Measurements from ENCODE around the gene STAU1.

STAU1 gene

GRCh38 chr20:49167811-49168507 lies 20.2 kb downstream of the STAU1 start:
- TF ChIP-seq TAF1 (IDR thresholded peaks at IDR 0.05; ENCODE audit: low read depth, low read length) (no peak), POLR2A (IDR thresholded peaks at IDR 0.05; ENCODE audit: low read depth, low read length) (no peak), PAX5 (IDR thresholded peaks at IDR 0.05; ENCODE audit: insufficient read depth, low read length, severe bottlenecking) (no peak), SPI1 (IDR thresholded peaks at IDR 0.05; ENCODE audit: low read depth, low read length) (no peak), POU2F2 (IDR thresholded peaks at IDR 0.05; ENCODE audit: low read depth, low read length) (no peak), POLR2AphosphoS5 (IDR thresholded peaks at IDR 0.05; ENCODE audit: low read depth, low read length) (no peak)
- DNase-seq (ENCODE audit: insufficient read length, low spot score) (no peak), FAIRE-seq (no peak)

DNA sequence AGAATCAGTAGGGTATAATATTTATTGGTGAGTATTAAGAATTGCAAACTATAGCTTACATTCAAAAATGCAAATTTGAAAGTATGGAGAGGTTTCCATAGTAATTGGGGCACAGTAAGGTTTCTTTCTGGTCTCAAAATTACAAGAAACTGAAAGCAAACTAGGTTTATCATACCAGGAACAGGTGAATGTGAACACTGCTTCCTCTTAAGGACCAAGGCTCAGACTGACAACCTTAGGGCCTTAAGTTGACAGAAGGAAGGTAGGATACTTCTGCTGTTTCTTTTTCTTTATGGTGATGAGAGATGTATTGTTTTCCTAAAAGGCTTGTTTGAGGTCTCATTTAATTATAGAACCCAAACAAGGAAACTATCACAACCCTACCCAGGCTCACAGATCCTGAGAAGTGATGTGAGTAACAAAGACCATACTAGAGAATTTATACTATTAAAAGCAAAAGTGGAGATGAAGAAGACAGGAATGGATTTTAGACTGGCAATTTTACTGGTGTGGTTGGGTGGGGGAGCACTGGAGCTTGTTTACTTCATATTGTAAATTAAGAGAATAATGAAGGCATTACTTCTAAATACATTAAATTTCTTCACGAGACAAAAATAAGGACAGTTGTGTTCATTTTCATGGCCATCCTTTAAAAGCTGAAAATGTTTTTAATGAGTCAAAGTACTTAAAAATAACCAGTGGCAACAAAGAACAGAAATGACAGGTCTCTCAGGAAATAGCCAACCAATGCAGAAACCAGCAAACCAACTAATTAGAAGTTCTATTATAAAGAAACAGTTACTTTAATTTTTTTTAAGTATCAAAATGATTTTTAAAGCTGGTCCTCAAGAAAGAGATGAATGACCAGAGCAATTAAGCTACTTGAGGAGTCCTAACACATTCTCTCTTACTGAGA lies 21.3 kb downstream of the STAU1 start:
- no peak for DNase-seq (ENCODE audit: insufficient read length, low spot score)
- TF ChIP-seq PAX5 (IDR thresholded peaks at IDR 0.05; ENCODE audit: insufficient read depth, low read length, severe bottlenecking) (no peak), POLR2A (IDR thresholded peaks at IDR 0.05; ENCODE audit: low read depth, low read length) (no peak), TAF1 (IDR thresholded peaks at IDR 0.05; ENCODE audit: low read depth, low read length) (no peak), POLR2AphosphoS5 (IDR thresholded peaks at IDR 0.05; ENCODE audit: low read depth, low read length) (no peak), POU2F2 (IDR thresholded peaks at IDR 0.05; ENCODE audit: low read depth, low read length) (no peak), SPI1 (IDR thresholded peaks at IDR 0.05; ENCODE audit: low read depth, low read length) (no peak; the same call in 1 of the 2 replicates)
- FAIRE-seq, result no peak

DNA sequence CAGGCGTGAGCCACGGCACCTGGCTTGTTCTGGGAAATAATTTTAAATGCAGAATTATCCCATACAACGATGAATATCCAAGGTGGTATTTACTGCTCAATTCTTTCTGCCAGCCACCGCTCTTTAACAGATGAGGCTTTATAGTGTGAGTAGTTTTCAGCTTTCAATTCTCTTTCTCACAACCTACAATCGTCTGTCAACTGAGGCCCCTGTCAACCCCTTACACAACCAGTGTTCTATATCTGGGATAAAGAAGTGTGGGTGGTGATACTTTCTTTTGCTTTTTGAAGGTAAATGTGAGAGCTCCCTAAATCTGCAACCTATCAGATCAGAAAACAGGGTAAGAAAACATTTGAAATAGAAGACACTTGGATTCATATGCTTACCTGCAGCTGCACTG lies 22.5 kb downstream of the STAU1 start:
- DNase-seq (ENCODE audit: insufficient read length, low spot score) (no peak), FAIRE-seq (peak; percentile 63)
- TF ChIP-seq POLR2AphosphoS5 (IDR thresholded peaks at IDR 0.05; ENCODE audit: low read depth, low read length) (no peak), TAF1 (IDR thresholded peaks at IDR 0.05; ENCODE audit: low read depth, low read length) (no peak), POLR2A (IDR thresholded peaks at IDR 0.05; ENCODE audit: low read depth, low read length) (no peak), PAX5 (IDR thresholded peaks at IDR 0.05; ENCODE audit: insufficient read depth, low read length, severe bottlenecking) (no peak), SPI1 (IDR thresholded peaks at IDR 0.05; ENCODE audit: low read depth, low read length) (peak; percentile 62), POU2F2 (IDR thresholded peaks at IDR 0.05; ENCODE audit: low read depth, low read length) (no peak)

- TF ChIP-seq POLR2AphosphoS5 (IDR thresholded peaks at IDR 0.05; ENCODE audit: low read depth, low read length) (no peak), POU2F2 (IDR thresholded peaks at IDR 0.05; ENCODE audit: low read depth, low read length) (no peak), SPI1 (IDR thresholded peaks at IDR 0.05; ENCODE audit: low read depth, low read length) (no peak), TAF1 (IDR thresholded peaks at IDR 0.05; ENCODE audit: low read depth, low read length) (no peak), PAX5 (IDR thresholded peaks at IDR 0.05; ENCODE audit: insufficient read depth, low read length, severe bottlenecking) (no peak), POLR2A (IDR thresholded peaks at IDR 0.05; ENCODE audit: low read depth, low read length) (no peak)
- DNase-seq (ENCODE audit: insufficient read length, low spot score) (no peak), FAIRE-seq (no peak)
Measured at GRCh38 chr20:49163696-49164095, 24.4 kb downstream of the STAU1 start.

- TF ChIP-seq POU2F2 (IDR thresholded peaks at IDR 0.05; ENCODE audit: low read depth, low read length), result no peak
- TF ChIP-seq POLR2AphosphoS5 (IDR thresholded peaks at IDR 0.05; ENCODE audit: low read depth, low read length), result no peak
- no peak for TF ChIP-seq TAF1 (IDR thresholded peaks at IDR 0.05; ENCODE audit: low read depth, low read length)
- TF ChIP-seq POLR2A (IDR thresholded peaks at IDR 0.05; ENCODE audit: low read depth, low read length), result no peak
- TF ChIP-seq SPI1 (IDR thresholded peaks at IDR 0.05; ENCODE audit: low read depth, low read length), result peak; percentile 77
- DNase-seq (ENCODE audit: insufficient read length, low spot score) (no peak), FAIRE-seq (peak; percentile 52)
Measured at GRCh38 chr20:49161428-49162152, 26.5 kb downstream of the STAU1 start.

GRCh38 chr20:49160057-49160929 lies 27.8 kb downstream of the STAU1 start:
- FAIRE-seq, result no peak
- TF ChIP-seq TAF1 (IDR thresholded peaks at IDR 0.05; ENCODE audit: low read depth, low read length) (no peak), POLR2A (IDR thresholded peaks at IDR 0.05; ENCODE audit: low read depth, low read length) (no peak), POLR2AphosphoS5 (IDR thresholded peaks at IDR 0.05; ENCODE audit: low read depth, low read length) (no peak), POU2F2 (IDR thresholded peaks at IDR 0.05; ENCODE audit: low read depth, low read length) (no peak), PAX5 (IDR thresholded peaks at IDR 0.05; ENCODE audit: insufficient read depth, low read length, severe bottlenecking) (no peak), SPI1 (IDR thresholded peaks at IDR 0.05; ENCODE audit: low read depth, low read length) (no peak)
- DNase-seq (ENCODE audit: insufficient read length, low spot score), result no peak

DNA sequence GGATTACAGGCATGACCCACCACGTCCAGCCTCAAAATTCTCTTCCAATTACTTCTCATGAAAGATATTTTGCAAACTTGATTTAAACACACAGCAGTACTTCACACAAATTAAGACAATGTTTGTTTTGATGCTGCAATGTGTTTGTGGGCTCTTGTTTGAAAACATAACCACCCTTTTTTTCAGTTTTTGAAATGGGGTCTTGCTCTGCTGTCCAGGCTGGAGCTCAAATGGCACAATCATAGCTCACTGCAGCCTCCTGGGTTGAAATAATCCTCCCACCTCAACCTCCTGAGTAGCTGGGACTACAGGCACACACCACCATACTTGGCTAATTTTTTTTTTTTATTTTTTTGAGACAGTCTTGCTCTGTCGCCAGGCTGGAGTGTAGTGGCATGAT lies 31.0 kb downstream of the STAU1 start:
- FAIRE-seq (no peak), DNase-seq (ENCODE audit: insufficient read length, low spot score) (no peak)
- TF ChIP-seq TAF1 (IDR thresholded peaks at IDR 0.05; ENCODE audit: low read depth, low read length) (no peak), POLR2A (IDR thresholded peaks at IDR 0.05; ENCODE audit: low read depth, low read length) (no peak), PAX5 (IDR thresholded peaks at IDR 0.05; ENCODE audit: insufficient read depth, low read length, severe bottlenecking) (no peak), POLR2AphosphoS5 (IDR thresholded peaks at IDR 0.05; ENCODE audit: low read depth, low read length) (no peak), POU2F2 (IDR thresholded peaks at IDR 0.05; ENCODE audit: low read depth, low read length) (no peak), SPI1 (IDR thresholded peaks at IDR 0.05; ENCODE audit: low read depth, low read length) (no peak)

- FAIRE-seq, result no peak
- no peak for DNase-seq (ENCODE audit: insufficient read length, low spot score)
- TF ChIP-seq TAF1 (IDR thresholded peaks at IDR 0.05; ENCODE audit: low read depth, low read length) (no peak), POLR2AphosphoS5 (IDR thresholded peaks at IDR 0.05; ENCODE audit: low read depth, low read length) (no peak), PAX5 (IDR thresholded peaks at IDR 0.05; ENCODE audit: insufficient read depth, low read length, severe bottlenecking) (no peak), SPI1 (IDR thresholded peaks at IDR 0.05; ENCODE audit: low read depth, low read length) (no peak), POLR2A (IDR thresholded peaks at IDR 0.05; ENCODE audit: low read depth, low read length) (no peak), POU2F2 (IDR thresholded peaks at IDR 0.05; ENCODE audit: low read depth, low read length) (no peak)
Measured at GRCh38 chr20:49156481-49156880, 31.7 kb downstream of the STAU1 start.

All from GM12891 (cell line).